Endodermal cell (in vitro differentiated cells): ENCODE measurements around the gene NUDT4. TPM values are rescaled to one million over a fixed set of nuclear protein-coding genes. Genes with fewer than 3 reads are reported as not detected.

Experiments
- DNase-seq: peaks from one replicate; pipeline ENCODE4 v3.0.0-alpha.2; 2017
- H3K27ac ChIP-seq: 2 replicates; pipeline ENCODE4 v1.5.1; 2013; ENCODE audit warnings: mild to moderate bottlenecking, low read depth, low read length, moderate library complexity
- H3K27me3 ChIP-seq: 2 replicates; pipeline ENCODE4 v1.6.1; 2013; ENCODE audit warnings: mild to moderate bottlenecking, low read length, moderate library complexity; ENCODE audit not compliant: insufficient read depth, control insufficient read depth, poor library complexity, severe bottlenecking
- H3K36me3 ChIP-seq: 2 replicates; pipeline ENCODE4 v1.7.0; 2013; ENCODE audit warnings: mild to moderate bottlenecking, low read length, moderate library complexity; ENCODE audit not compliant: control insufficient read depth, insufficient read depth
- H3K4me1 ChIP-seq: one replicate; pipeline ENCODE4 v1.7.0; 2013; ENCODE audit warnings: low read length; ENCODE audit not compliant: control insufficient read depth, insufficient read depth
- H3K4me3 ChIP-seq: 2 replicates; pipeline ENCODE4 v1.5.1; 2013; ENCODE audit warnings: mild to moderate bottlenecking, low read length, moderate library complexity
- H3K9ac ChIP-seq: 2 replicates; pipeline ENCODE4 v1.6.1; 2013; ENCODE audit warnings: mild to moderate bottlenecking, low read length, moderate library complexity; ENCODE audit not compliant: poor library complexity, severe bottlenecking; ENCODE audit errors: extremely low read depth
- H3K9me3 ChIP-seq: 2 replicates; pipeline ENCODE4 v1.6.1; 2013; ENCODE audit warnings: mild to moderate bottlenecking, low read length, moderate library complexity; ENCODE audit not compliant: control insufficient read depth
- H3K27ac Mint-ChIP-seq: 2 replicates; pipeline ENCODE4 v1.8.0; 2020; ENCODE audit warnings: mixed read lengths
- H3K27me3 Mint-ChIP-seq: 2 replicates; pipeline ENCODE4 v1.8.0; 2021; ENCODE audit warnings: mild to moderate bottlenecking, mixed read lengths; ENCODE audit not compliant: insufficient read depth
- H3K36me3 Mint-ChIP-seq: 2 replicates; pipeline ENCODE4 v1.8.0; 2020; ENCODE audit warnings: low read depth, mixed read lengths
- H3K4me1 Mint-ChIP-seq: 2 replicates; pipeline ENCODE4 v1.8.0; 2020; ENCODE audit warnings: mixed read lengths
- H3K4me3 Mint-ChIP-seq: 2 replicates; pipeline ENCODE4 v1.8.0; 2020; ENCODE audit warnings: mild to moderate bottlenecking, moderate library complexity, mixed read lengths
- H3K9me3 Mint-ChIP-seq: 2 replicates; pipeline ENCODE4 v1.8.0; 2020; ENCODE audit warnings: mild to moderate bottlenecking, mixed read lengths
- WGBS, 2 experiments: methylation state at CpG; one replicate each; pipeline versions ENCODE4 v1.1.5 to v1.1.7; 2013; ENCODE audit warnings: missing lambda C conversion rate in 2 of 2, mixed read lengths in 1 of 2; ENCODE audit not compliant: insufficient coverage in 1 of 2, insufficient read length in 1 of 2; 5-methylcytosine and 5-hydroxymethylcytosine counted together
- total RNA-seq, 2 donors: library from RNA; stranded (reverse); fragmentation: NEBNext Ultra II Directional in 1 of 2; extraction: Animal tissue kit (Norgen Biotek cat#: 25700) in 1 of 2; gene quantifications; 2 replicates in 1 of 2; 3 replicates in 1 of 2; pipeline ENCODE4 v1.2.1, GENCODE V29; 2021
- TF ChIP-seq, protein P1 (sequence below): fragments of 200-600 bp; sonication (generic); conservative IDR thresholded peaks from 2 replicates; pipeline ENCODE4 v1.5.0; 2021; ENCODE audit warnings: antibody characterized with exemption, mild to moderate bottlenecking

NUDT4 gene
- total RNA-seq, 2 donors from 2014 or later, result 334 to 453 TPM

DNA sequence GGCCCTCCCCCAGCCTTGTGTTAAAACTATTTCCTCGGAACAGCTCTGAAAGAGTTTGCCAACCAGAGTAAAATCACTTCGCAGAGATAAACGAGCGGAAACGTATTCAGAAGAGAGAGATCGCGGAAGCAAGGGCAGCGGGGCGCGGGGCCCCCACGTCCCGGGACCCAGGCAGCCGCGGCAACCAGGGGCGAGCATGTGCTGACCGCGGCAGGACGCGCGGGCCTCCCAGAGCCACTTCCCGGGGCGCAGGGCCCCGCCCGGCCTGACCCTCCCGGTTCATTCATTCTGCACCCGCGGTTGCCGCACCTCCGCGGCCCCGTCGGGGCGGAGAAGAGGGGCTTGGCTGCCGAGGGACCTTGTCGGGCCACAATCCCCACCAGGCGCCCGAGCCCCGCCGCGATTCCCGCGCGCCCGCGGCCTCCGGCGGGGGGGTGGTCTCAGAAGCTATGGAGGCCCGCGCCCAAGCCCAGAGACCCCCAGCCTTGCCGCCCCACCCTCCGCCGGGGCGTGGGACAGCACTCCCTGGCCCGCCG lies 63.4 kb downstream of the NUDT4 start:
- H3K27ac ChIP-seq, result peak overlapping the region; percentile 91
- TF ChIP-seq, protein P1, sequence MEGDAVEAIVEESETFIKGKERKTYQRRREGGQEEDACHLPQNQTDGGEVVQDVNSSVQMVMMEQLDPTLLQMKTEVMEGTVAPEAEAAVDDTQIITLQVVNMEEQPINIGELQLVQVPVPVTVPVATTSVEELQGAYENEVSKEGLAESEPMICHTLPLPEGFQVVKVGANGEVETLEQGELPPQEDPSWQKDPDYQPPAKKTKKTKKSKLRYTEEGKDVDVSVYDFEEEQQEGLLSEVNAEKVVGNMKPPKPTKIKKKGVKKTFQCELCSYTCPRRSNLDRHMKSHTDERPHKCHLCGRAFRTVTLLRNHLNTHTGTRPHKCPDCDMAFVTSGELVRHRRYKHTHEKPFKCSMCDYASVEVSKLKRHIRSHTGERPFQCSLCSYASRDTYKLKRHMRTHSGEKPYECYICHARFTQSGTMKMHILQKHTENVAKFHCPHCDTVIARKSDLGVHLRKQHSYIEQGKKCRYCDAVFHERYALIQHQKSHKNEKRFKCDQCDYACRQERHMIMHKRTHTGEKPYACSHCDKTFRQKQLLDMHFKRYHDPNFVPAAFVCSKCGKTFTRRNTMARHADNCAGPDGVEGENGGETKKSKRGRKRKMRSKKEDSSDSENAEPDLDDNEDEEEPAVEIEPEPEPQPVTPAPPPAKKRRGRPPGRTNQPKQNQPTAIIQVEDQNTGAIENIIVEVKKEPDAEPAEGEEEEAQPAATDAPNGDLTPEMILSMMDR, result no peak

DNA sequence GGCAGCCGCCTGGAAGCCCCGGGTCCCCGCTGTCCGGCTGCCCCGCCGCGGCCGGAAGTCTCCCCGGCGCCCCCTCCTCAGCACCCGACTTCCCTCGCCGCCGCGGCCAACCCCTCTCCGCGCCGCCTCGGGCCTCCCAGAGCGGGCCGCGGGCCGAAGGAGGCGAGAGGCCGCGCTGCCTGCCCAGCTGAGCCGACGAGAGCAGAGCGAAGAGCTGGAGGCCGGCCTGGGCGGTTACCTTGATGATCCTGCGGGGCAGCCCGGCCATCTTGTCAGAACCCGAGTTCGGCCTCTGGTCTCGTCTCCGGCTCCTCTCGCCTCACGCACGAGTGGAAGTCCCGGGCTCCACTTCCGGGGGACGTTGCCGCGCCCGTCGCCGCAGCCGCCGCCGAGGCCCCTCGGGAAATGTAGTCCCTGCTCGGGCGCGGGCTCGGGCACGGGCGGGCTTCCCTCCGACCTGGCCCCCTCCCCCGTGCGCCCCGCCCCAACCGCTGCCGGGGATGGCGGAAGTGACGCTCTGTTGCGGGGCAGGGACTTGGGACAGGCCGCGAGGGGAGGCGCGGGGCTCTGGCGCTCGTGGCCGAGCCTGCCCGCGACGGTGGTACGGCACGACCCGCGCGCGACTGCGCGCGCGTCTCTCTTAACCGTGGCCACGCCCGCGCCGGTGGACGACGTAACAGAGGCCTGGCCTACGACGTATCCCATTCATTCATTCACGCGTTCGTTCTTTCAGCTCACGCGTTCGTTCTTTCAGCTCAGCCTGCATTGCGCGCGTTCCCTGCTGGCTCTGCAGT lies 64.1 kb downstream of the NUDT4 start, which contains the start of gene UBE2N:
UBE2N (minus strand) TSS at position 331 of the 794 bp plus-strand sequence; CDS start at position 268, 63 bp downstream.
- Mint-ChIP-seq H3K9me3 (no peaks in the 10 kb centered on the region), H3K4me1 (peaks cover 37% of the 10 kb centered on the region), H3K36me3 (no peaks in the 10 kb centered on the region), H3K27ac (peak within 1 kb of the TSS; percentile 97), H3K4me3 (peak within 1 kb of the TSS; percentile 83), H3K27me3 (no peaks in the 10 kb centered on the region)
- TF ChIP-seq, protein P1, result peak; percentile 16
- H3K9me3 ChIP-seq, result no peaks in the 10 kb centered on the region
- peak within 1 kb of the TSS; percentile 91 for H3K27ac ChIP-seq
- no peaks in the 10 kb centered on the region for H3K27me3 ChIP-seq
- H3K4me1 ChIP-seq, result peaks cover 6% of the 10 kb centered on the region
- no peaks in the 10 kb centered on the region for H3K36me3 ChIP-seq
- peak within 1 kb of the TSS; percentile 83 for H3K9ac ChIP-seq
- peak; percentile 100 for DNase-seq
- 0% methylated on average over 47 to 105 of the region's 105 CpGs for WGBS, 2 experiments
- peak within 1 kb of the TSS; percentile 88 for H3K4me3 ChIP-seq

More for the DNA sequence above, 63.4 kb downstream of the NUDT4 start:
- Mint-ChIP-seq H3K27ac (peak overlapping the region; percentile 90), H3K36me3 (no peaks in the 10 kb centered on the region), H3K27me3 (no peaks in the 10 kb centered on the region), H3K4me3 (peak overlapping the region; percentile 83), H3K4me1 (peaks cover 37% of the 10 kb centered on the region), H3K9me3 (no peaks in the 10 kb centered on the region)
- H3K27me3 ChIP-seq, result no peaks in the 10 kb centered on the region
- H3K4me1 ChIP-seq, result peaks cover 6% of the 10 kb centered on the region
- H3K4me3 ChIP-seq, result peak overlapping the region; percentile 88
- H3K36me3 ChIP-seq, result peaks cover 6% of the 10 kb centered on the region
- no peaks in the 10 kb centered on the region for H3K9me3 ChIP-seq
- H3K9ac ChIP-seq, result peak overlapping the region; percentile 83
- WGBS, 2 experiments, result 0% methylated on average over 12 to 55 of the region's 55 CpGs
- no peak for DNase-seq

DNA sequence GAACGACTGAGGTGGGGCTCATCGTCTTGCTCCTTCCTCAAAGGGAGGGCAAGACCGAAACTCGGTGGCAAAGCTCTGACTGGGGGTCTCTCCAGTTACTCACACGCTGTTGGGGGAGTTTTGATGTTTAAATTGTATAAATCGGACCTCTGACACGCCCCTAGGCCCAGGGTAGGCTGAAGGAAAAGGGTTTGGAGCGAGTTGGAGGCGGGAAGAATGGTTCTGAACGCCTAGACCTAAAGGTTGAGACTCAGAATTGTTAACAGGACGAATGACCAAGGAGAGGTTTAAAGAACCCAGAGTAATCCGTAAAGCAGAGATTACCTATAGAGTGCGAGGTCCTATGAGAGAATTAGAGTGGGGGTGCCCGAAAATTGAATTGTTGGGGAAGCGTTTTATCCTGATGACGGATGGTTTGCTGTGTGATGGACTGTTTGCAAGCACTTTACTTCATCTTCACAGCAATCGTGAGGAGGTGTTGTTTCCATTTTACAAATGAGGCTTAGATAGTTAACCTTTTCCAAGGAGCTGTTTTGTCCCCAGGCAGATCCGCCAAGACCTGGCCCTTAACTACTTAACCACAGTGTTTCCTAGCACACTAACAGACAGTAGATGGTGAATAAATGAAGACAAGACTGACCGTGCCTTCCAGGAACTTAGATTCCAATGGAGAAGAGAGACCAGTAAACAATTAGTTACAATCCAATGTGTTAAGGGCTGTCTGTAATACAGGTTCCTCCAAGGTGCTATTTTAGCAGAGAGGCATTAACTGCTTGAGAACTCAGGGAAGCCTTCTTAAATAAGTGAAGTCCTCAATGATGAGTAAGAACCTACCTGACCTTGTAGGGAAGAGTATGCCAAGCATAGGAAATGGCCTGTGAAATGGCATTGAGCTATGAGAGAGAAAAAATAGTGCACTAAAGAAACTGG lies 65.0 kb downstream of the NUDT4 start:
- no peaks in the 10 kb centered on the region for H3K27me3 Mint-ChIP-seq
- peak overlapping the region; percentile 97 for H3K27ac Mint-ChIP-seq
- H3K4me3 ChIP-seq, result peak overlapping the region; percentile 88
- peak overlapping the region; percentile 83 for H3K4me3 Mint-ChIP-seq
- H3K9me3 ChIP-seq, result no peaks in the 10 kb centered on the region
- H3K4me1 Mint-ChIP-seq, result peaks cover 32% of the 10 kb centered on the region
- H3K27ac ChIP-seq, result peak overlapping the region; percentile 91
- no peaks in the 10 kb centered on the region for H3K27me3 ChIP-seq
- no peaks in the 10 kb centered on the region for H3K9me3 Mint-ChIP-seq
- H3K36me3 ChIP-seq, result no peaks in the 10 kb centered on the region
- peak; percentile 65 for DNase-seq
- H3K9ac ChIP-seq, result peak overlapping the region; percentile 83
- no peaks in the 10 kb centered on the region for H3K36me3 Mint-ChIP-seq
- WGBS, 2 experiments, result 8 to 14% methylated on average over 12 to 19 of the region's 19 CpGs
- TF ChIP-seq, protein P1, result no peak
- H3K4me1 ChIP-seq, result peaks cover 6% of the 10 kb centered on the region
